GM12864 (cell line): ENCODE data around the gene DIAPH3.

Source experiments
- DNase-seq: peaks from one replicate; pipeline ENCODE4 v3.0.0-alpha.2; 2011; ENCODE audit warnings: low read depth
- H3K4me3 ChIP-seq: 2 replicates; pipeline ENCODE4 v1.5.1; 2011; ENCODE audit warnings: mild to moderate bottlenecking, low read depth, low read length, control low read depth
- TF ChIP-seq, protein P1 (sequence below): IDR thresholded peaks from 2 replicates; pipeline ENCODE4 v1.5.1; 2011; ENCODE audit warnings: low read depth, mild to moderate bottlenecking, moderate library complexity, low read length, control low read depth, inconsistent platforms; ENCODE audit errors: missing control alignments

Gene DIAPH3

DNA sequence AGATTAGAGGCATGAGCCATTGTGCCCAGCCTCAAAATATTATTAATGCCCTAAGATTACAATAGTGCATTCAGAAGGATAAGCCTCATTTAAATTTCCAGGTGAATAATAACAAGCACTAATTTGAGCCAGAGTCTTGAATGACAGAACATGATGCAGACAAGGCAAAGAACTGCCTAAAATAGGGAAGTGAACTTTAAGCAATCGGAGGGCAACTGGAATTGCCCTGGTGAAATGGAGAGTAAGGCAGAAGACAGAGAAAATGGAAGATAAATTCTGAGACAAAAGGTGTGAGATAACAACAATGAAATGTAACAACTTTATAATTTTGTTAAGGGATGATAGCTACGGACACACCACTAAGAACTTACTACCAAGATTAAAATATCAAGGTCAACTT, 199.9 kb downstream of the DIAPH3 start:
- TF ChIP-seq, protein P1, sequence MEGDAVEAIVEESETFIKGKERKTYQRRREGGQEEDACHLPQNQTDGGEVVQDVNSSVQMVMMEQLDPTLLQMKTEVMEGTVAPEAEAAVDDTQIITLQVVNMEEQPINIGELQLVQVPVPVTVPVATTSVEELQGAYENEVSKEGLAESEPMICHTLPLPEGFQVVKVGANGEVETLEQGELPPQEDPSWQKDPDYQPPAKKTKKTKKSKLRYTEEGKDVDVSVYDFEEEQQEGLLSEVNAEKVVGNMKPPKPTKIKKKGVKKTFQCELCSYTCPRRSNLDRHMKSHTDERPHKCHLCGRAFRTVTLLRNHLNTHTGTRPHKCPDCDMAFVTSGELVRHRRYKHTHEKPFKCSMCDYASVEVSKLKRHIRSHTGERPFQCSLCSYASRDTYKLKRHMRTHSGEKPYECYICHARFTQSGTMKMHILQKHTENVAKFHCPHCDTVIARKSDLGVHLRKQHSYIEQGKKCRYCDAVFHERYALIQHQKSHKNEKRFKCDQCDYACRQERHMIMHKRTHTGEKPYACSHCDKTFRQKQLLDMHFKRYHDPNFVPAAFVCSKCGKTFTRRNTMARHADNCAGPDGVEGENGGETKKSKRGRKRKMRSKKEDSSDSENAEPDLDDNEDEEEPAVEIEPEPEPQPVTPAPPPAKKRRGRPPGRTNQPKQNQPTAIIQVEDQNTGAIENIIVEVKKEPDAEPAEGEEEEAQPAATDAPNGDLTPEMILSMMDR = no peak

DNA sequence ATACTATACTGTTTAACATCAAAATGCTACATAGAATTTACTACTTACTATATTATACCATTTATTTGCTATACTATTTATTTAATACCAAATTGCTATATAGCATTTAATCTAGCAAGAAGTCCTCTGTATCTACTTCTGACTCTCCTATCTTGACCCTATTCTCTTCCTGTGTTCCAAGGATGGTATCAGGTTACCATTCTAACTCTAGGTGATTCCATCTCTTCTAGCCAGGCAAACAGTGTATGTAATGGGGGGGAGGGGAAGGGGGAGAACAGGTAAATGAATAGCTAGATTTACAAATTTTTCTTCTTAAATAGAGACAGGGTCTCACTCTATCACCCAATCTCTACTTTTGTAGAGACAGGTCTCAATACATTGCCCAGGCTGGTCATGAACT, 200.3 kb downstream of the DIAPH3 start:
- H3K4me3 ChIP-seq = no peak overlapping the region
- no peak for DNase-seq
- TF ChIP-seq, protein P1 = no peak

More for the DNA sequence above, 199.9 kb downstream of the DIAPH3 start:
- no peak for DNase-seq
- H3K4me3 ChIP-seq = no peak overlapping the region

- no peak for DNase-seq
- no peak overlapping the region for H3K4me3 ChIP-seq
- TF ChIP-seq, protein P1 = no peak
These were observed 201.4 kb downstream of the DIAPH3 start for GRCh38 chr13:59962343-59962742.

- no peak for DNase-seq
- H3K4me3 ChIP-seq = no peak overlapping the region
- TF ChIP-seq, protein P1 = no peak
These were observed 203.0 kb downstream of the DIAPH3 start for GRCh38 chr13:59960683-59961082.

DNA sequence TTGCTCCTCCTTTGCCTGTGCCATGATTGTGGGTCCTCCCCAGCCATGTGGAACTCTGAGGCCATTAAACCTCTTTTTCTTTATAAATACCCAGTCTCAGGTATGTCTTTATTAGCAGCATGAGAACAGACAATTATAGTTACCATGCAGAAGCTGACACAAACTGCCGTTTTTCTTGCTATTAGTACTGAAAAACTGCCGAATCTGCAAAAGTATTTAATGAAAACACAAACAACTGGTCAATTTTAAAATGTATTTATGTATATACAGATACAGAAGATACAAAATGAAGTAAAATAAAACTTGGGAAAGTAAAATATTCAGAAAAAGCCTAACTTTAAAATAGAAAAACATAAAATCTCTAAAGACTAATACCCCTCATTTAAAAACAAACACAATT, 206.3 kb downstream of the DIAPH3 start:
- TF ChIP-seq, protein P1 = no peak
- DNase-seq = no peak
- H3K4me3 ChIP-seq = no peak overlapping the region

GRCh38 chr13:59954601-59955000, 209.1 kb downstream of the DIAPH3 start:
- DNase-seq = no peak
- TF ChIP-seq, protein P1 = no peak
- no peak overlapping the region for H3K4me3 ChIP-seq

GRCh38 chr13:59951011-59951410, 212.7 kb downstream of the DIAPH3 start:
- TF ChIP-seq, protein P1 = no peak
- no peak overlapping the region for H3K4me3 ChIP-seq
- DNase-seq = no peak
